Stimulated activated effector memory CD8-positive, alpha-beta T cell treated with anti-CD3 and anti-CD28 coated beads, Interleukin-12 subunit alpha, Interleukin-12 subunit beta, amount 100 ng/mL, for 72 hours (primary cell): ENCODE results near the gene CACNA2D3.

ENCODE experiments used
- ATAC-seq: fragments of 150-1000 bp; cut with Tn5 transposase; 2 replicates; pipeline ENCODE4 v1.10.0; 2021
- DNase-seq, 2 donors: peaks; one replicate each; pipeline ENCODE4 v3.0.0; 2021 to 2022; ENCODE audit warnings: low spot score in 2 of 2
- H3K27ac Mint-ChIP-seq: one replicate; pipeline ENCODE4 v1.8.0; 2022; ENCODE audit warnings: mild to moderate bottlenecking, mixed read lengths
- H3K36me3 Mint-ChIP-seq: one replicate; pipeline ENCODE4 v1.8.0; 2022; ENCODE audit warnings: mild to moderate bottlenecking, mixed read lengths
- H3K4me1 Mint-ChIP-seq: one replicate; pipeline ENCODE4 v1.8.0; 2022; ENCODE audit warnings: mixed read lengths
- H3K4me3 Mint-ChIP-seq: one replicate; pipeline ENCODE4 v1.8.0; 2022; ENCODE audit warnings: mild to moderate bottlenecking, mixed read lengths
- H3K9me3 Mint-ChIP-seq: one replicate; pipeline ENCODE4 v1.8.0; 2022; ENCODE audit warnings: mixed read lengths

The CACNA2D3 gene

GRCh38 chr3:55036883-55037577, 914.7 kb downstream of the CACNA2D3 start:
- Mint-ChIP-seq H3K36me3 (no peaks in the 10 kb centered on the region), H3K27ac (no peak overlapping the region), H3K4me1 (no peaks in the 10 kb centered on the region), H3K4me3 (no peak overlapping the region), H3K9me3 (peaks cover 3% of the 10 kb centered on the region)
- ATAC-seq (no peak), DNase-seq (no peak)

DNA sequence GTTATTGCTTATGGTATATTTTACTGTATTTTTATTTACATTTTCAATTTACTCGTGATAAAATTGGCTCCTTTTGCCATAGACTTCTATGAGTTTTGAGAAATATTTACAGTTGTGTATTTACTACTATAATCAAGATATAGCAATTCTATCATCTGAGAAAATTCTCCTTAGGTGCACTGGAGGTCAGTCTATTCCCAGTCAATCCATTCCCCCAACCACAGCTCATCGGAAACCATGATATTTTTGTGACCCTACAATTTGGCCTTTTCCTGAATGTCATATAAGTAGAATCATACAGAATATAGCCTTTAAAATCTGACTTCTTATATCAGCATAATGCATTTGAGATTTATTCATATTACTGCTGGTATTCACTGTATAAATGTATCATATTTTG, 920.2 kb downstream of the CACNA2D3 start:
- ATAC-seq (no peak), DNase-seq (no peak)
- Mint-ChIP-seq H3K4me1 (no peaks in the 10 kb centered on the region), H3K27ac (no peak overlapping the region), H3K4me3 (no peak overlapping the region), H3K36me3 (no peaks in the 10 kb centered on the region), H3K9me3 (peaks cover 3% of the 10 kb centered on the region)

DNA sequence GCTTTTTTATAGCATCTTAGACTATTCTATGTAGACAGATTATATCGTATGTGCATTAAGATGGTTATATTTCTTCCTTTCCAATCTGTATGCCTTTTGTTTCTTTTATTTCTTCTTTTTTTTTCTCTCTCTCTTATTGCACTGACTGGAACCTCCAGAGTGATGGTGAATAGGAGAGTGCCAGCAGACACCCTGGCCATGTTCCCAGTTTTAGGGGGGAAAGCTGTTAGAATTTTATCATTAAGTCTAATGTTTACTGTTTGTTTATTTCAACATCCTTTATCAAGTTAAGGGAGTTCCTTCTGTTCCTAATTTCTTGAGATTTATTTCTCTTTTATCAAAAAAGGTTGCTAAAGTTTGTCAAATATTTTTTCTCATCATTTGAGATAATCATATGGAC, 922.1 kb downstream of the CACNA2D3 start:
- Mint-ChIP-seq H3K36me3 (no peaks in the 10 kb centered on the region), H3K4me1 (no peaks in the 10 kb centered on the region), H3K4me3 (no peak overlapping the region), H3K27ac (no peak overlapping the region), H3K9me3 (peaks cover 5% of the 10 kb centered on the region)
- DNase-seq (no peak), ATAC-seq (no peak)

GRCh38 chr3:55059027-55059629, 936.8 kb downstream of the CACNA2D3 start:
- no peaks in the 10 kb centered on the region for H3K4me1 Mint-ChIP-seq
- H3K9me3 Mint-ChIP-seq, result peaks cover 13% of the 10 kb centered on the region
- ATAC-seq, result no peak
- no peak overlapping the region for H3K4me3 Mint-ChIP-seq
- DNase-seq, result no peak
- H3K27ac Mint-ChIP-seq, result no peak overlapping the region
- no peaks in the 10 kb centered on the region for H3K36me3 Mint-ChIP-seq

- ATAC-seq, result no peak
- H3K27ac Mint-ChIP-seq, result no peak overlapping the region
- H3K9me3 Mint-ChIP-seq, result peaks cover 8% of the 10 kb centered on the region
- DNase-seq, result no peak
- no peak overlapping the region for H3K4me3 Mint-ChIP-seq
- no peaks in the 10 kb centered on the region for H3K36me3 Mint-ChIP-seq
- no peaks in the 10 kb centered on the region for H3K4me1 Mint-ChIP-seq
Observed at GRCh38 chr3:55060896-55061719, 938.8 kb downstream of the CACNA2D3 start.

DNA sequence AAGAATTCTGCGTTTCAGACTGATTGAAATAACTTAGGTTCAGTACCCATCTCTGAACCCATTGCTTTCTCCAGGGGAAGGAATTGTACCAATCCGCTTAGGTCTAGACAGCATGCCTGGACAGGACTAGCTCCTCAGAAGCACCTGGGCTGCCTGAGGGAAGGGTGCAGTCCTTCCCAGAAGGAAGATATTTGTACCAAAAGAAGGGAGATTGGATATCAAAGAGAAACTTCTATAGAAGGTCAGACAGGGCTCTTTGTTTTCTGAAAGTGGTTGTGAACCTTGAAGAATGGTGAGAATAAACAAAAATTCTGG, 939.3 kb downstream of the CACNA2D3 start:
- ATAC-seq, result no peak
- H3K27ac Mint-ChIP-seq, result no peak overlapping the region
- no peak overlapping the region for H3K4me3 Mint-ChIP-seq
- H3K36me3 Mint-ChIP-seq, result no peaks in the 10 kb centered on the region
- no peak for DNase-seq
- H3K9me3 Mint-ChIP-seq, result peaks cover 9% of the 10 kb centered on the region
- H3K4me1 Mint-ChIP-seq, result no peaks in the 10 kb centered on the region

DNA sequence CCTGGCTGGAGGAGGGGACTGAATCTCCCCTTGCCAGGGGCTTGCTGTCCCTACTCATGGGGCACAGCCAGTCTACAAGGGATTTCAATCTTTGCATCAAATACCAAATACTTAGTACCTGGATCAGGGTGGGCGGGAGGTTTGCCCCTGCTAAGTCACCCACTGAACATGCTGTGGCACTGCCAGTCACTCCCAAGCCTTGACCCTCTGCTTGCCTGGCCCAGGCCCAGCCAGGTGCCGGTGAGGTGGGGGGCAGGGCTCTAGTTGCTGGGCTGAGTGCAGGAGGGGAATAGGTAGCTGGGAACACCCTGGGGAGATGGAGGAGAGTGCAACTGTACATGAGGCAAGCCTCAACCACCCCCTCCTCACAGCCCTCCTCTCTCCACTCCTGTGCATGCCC, 941.8 kb downstream of the CACNA2D3 start:
- no peak overlapping the region for H3K4me3 Mint-ChIP-seq

GRCh38 chr3:55065331-55065730, 943.0 kb downstream of the CACNA2D3 start:
- H3K4me3 Mint-ChIP-seq, result no peak overlapping the region
- ATAC-seq, result no peak
- no peak for DNase-seq
- no peak overlapping the region for H3K27ac Mint-ChIP-seq
- H3K4me1 Mint-ChIP-seq, result no peaks in the 10 kb centered on the region
- no peaks in the 10 kb centered on the region for H3K36me3 Mint-ChIP-seq
- peaks cover 10% of the 10 kb centered on the region for H3K9me3 Mint-ChIP-seq

More for the DNA sequence above, 941.8 kb downstream of the CACNA2D3 start:
- Mint-ChIP-seq H3K4me1 (no peaks in the 10 kb centered on the region), H3K9me3 (peaks cover 10% of the 10 kb centered on the region), H3K27ac (no peak overlapping the region), H3K36me3 (no peaks in the 10 kb centered on the region)
- no peak for DNase-seq
- peak; percentile 24 for ATAC-seq

DNA sequence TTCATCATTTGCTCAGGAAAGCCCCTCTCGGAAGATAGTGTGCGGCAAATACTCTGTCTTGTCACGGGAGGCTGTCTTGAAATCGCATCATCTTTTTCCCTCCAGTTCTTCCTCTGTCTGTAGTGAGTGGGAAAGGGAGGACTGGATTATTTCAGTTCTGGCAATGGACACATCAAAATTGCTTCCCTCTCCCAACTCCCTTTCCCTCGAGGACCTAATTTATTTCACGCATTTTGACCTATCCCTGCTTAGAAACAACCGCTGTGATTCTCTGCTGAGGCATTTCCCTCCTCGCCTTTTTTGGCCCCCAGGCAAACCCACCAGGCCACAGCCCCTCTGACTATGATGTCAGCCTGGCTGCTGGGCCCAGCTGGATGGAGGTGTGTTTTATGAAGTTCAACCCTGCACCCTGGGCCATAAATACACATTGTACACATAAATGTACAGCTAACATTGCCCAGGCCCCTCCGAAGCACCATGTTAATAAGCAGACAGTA, 944.2 kb downstream of the CACNA2D3 start:
- no peaks in the 10 kb centered on the region for H3K36me3 Mint-ChIP-seq
- H3K4me1 Mint-ChIP-seq, result no peaks in the 10 kb centered on the region
- no peak for ATAC-seq
- no peak overlapping the region for H3K4me3 Mint-ChIP-seq
- peaks cover 10% of the 10 kb centered on the region for H3K9me3 Mint-ChIP-seq
- H3K27ac Mint-ChIP-seq, result no peak overlapping the region
- no peak for DNase-seq

DNA sequence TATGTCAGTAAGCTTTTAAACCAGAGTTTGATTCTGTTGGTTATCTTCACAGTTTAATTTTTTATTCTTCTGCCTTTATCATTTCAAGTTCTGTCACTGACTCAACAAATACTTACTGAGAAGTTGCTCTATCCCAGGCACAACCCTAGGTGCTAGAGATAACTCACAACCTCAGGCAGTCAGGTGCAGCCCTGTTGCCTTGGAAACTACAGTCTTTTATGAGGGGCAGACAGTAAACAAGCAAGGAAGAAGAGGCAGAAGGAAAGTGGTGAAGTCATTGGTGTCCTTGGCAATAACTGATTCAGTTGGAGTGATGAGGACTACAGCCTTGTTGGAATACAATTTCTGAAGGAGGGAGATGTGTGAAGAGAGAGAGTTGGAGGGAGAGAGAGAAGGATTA, 947.6 kb downstream of the CACNA2D3 start:
- ATAC-seq (no peak), DNase-seq (no peak)
- Mint-ChIP-seq H3K9me3 (peaks cover 12% of the 10 kb centered on the region), H3K27ac (no peak overlapping the region), H3K36me3 (no peaks in the 10 kb centered on the region), H3K4me3 (no peak overlapping the region), H3K4me1 (no peaks in the 10 kb centered on the region)

GRCh38 chr3:55074796-55075195, 952.4 kb downstream of the CACNA2D3 start:
- no peaks in the 10 kb centered on the region for H3K36me3 Mint-ChIP-seq
- ATAC-seq (no peak), DNase-seq (no peak)
- H3K27ac Mint-ChIP-seq, result no peak overlapping the region
- H3K4me1 Mint-ChIP-seq, result no peaks in the 10 kb centered on the region
- peaks cover 15% of the 10 kb centered on the region for H3K9me3 Mint-ChIP-seq
- H3K4me3 Mint-ChIP-seq, result no peak overlapping the region

DNA sequence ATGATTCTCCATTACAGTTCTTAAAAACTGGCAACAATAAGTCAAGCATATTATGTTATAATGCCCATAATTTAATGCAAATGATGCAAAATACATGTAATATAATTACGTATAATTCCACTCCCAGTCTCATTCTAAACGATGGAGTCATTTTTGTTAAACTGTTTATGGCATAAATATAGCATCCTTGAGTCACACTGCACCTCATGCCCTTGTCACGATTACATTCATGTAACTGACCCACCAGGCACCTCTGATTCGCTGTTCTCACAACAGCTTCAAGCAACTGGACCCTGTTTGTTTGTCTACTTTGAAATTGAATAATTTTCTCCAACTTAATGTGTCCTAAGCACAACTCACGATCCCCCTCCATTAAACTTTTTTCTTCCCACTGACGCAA, 953.5 kb downstream of the CACNA2D3 start:
- no peaks in the 10 kb centered on the region for H3K4me1 Mint-ChIP-seq
- H3K9me3 Mint-ChIP-seq, result peaks cover 11% of the 10 kb centered on the region

GRCh38 chr3:55077726-55078125, 955.4 kb downstream of the CACNA2D3 start:
- H3K36me3 Mint-ChIP-seq, result no peaks in the 10 kb centered on the region
- H3K9me3 Mint-ChIP-seq, result peaks cover 8% of the 10 kb centered on the region
- no peaks in the 10 kb centered on the region for H3K4me1 Mint-ChIP-seq
- ATAC-seq, result no peak
- DNase-seq, result no peak
- H3K4me3 Mint-ChIP-seq, result no peak overlapping the region
- H3K27ac Mint-ChIP-seq, result no peak overlapping the region

More for the DNA sequence above, 953.5 kb downstream of the CACNA2D3 start:
- DNase-seq (no peak), ATAC-seq (no peak)
- H3K36me3 Mint-ChIP-seq, result no peaks in the 10 kb centered on the region
- no peak overlapping the region for H3K27ac Mint-ChIP-seq
- no peak overlapping the region for H3K4me3 Mint-ChIP-seq

DNA sequence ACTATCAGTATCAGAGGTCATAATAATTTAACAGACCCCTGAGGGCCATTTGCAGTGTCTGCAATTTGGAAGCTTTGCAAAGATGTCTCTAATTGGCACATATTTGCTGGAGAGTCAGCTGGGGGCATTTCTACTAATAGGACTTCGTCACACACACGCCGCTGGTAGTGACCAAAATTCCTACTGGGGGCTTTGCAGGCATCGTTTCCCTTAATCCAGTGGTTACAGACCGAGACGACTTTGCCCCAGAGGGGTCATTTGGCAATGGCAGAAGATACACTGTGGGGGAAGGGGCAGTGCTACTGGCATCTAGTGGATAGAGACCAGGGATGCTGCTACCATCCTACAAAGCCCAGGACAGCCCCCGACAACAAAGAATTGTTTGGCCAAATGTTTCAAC, 956.5 kb downstream of the CACNA2D3 start:
- no peaks in the 10 kb centered on the region for H3K4me1 Mint-ChIP-seq
- DNase-seq, result no peak
- H3K27ac Mint-ChIP-seq, result no peak overlapping the region
- H3K36me3 Mint-ChIP-seq, result no peaks in the 10 kb centered on the region
- ATAC-seq, result no peak
- H3K4me3 Mint-ChIP-seq, result no peak overlapping the region
- H3K9me3 Mint-ChIP-seq, result peaks cover 4% of the 10 kb centered on the region

- peaks cover 13% of the 10 kb centered on the region for H3K9me3 Mint-ChIP-seq
- DNase-seq (no peak), ATAC-seq (no peak)
- H3K36me3 Mint-ChIP-seq, result no peaks in the 10 kb centered on the region
- H3K4me1 Mint-ChIP-seq, result no peaks in the 10 kb centered on the region
- no peak overlapping the region for H3K4me3 Mint-ChIP-seq
- no peak overlapping the region for H3K27ac Mint-ChIP-seq
Observed at GRCh38 chr3:55085231-55085630, 962.9 kb downstream of the CACNA2D3 start.

GRCh38 chr3:55089211-55089610, 966.9 kb downstream of the CACNA2D3 start:
- Mint-ChIP-seq H3K9me3 (peaks cover 22% of the 10 kb centered on the region), H3K4me1 (no peaks in the 10 kb centered on the region), H3K27ac (no peak overlapping the region), H3K36me3 (no peaks in the 10 kb centered on the region), H3K4me3 (no peak overlapping the region)
- DNase-seq (no peak), ATAC-seq (no peak)
